Measurements from ENCODE around the gene KIF18B. TPM values are rescaled to one million over a fixed set of nuclear protein-coding genes. Genes with fewer than 3 reads are reported as not detected.

KIF18B gene
- total and polyA plus RNA-seq, 2 of the 8 experiments (the other 6 are each of a cell fraction or from before 2014, with no cell fraction given) = 39.0 to 59.4 TPM

- TF ChIP-seq CBX5 (IDR thresholded peaks at IDR 0.05; ENCODE audit: low read depth, low read length) (no peak), JUN (IDR thresholded peaks at IDR 0.05; ENCODE audit: low read depth, low read length) (no peak)
Measured at GRCh38 chr17:44933824-44934744, 13.5 kb downstream of the KIF18B start (continued).
